ENCODE measurements around the gene GINM1.

- TF ChIP-seq YY1 (IDR thresholded peaks at IDR 0.05; ENCODE audit: insufficient read depth, insufficient read length) = no peak
- TF ChIP-seq ZNF274 (IDR thresholded peaks at IDR 0.05; ENCODE audit: low read depth, low read length) = no peak
Measured at GRCh38 chr6:149581349-149581748, 15.2 kb downstream of the GINM1 start.
